HTR-8/SVneo (cell line): Measurements from ENCODE around the gene TNFSF13.

Source experiments
- DNase-seq: peaks from one replicate; pipeline ENCODE4 v3.0.0; 2011; ENCODE audit warnings: low spot score, mixed read lengths; ENCODE audit not compliant: insufficient read length
- FAIRE-seq: peaks from 2 replicates; lab custom pipeline; 2011; peaks lifted over from hg19 to GRCh38; lab: Jason Lieb, UNC

TNFSF13 gene

DNA sequence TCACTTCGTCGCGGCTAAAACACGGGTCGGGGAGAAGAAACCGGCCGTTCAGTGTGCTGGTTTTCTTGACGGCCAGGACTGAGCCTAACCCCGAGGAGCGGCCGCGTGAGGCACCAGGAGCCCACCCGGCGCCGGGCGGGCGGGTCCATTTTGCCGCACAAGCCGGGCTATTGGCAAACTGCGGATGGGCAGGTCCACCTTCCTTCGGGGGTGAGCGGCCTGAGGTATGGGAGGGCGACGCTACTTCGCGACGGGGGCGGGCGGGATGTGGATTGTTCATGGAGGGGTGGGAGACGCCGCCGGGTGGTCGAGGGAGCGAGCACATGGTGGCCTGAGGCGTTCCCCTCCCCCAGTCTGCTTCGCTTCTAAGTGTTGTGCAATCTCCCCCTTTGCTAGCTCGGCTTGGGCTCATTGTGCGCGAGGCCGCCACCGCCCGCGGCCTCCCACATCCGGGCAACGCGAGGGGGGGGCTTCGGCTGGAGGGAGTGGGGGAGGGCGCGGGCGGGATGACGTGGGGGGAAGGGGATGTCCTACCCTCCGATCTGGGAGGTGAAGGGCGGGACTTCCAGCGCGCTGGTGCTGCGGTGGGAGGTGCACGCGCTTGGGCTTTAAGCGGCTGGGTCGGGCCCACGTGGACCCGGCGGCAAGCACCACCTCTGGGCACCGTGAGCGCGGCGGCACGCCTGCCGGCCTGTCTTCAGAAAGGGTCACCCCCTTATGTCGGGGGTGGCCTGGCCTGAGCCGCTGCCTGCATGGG is 15.0 kb downstream of the TNFSF13 start:
- peak; percentile 98 for FAIRE-seq
- DNase-seq: peak; percentile 87

- no peak for DNase-seq
- peak; percentile 67 for FAIRE-seq
Measured at GRCh38 chr17:7574176-7574953, 15.8 kb downstream of the TNFSF13 start.

DNA sequence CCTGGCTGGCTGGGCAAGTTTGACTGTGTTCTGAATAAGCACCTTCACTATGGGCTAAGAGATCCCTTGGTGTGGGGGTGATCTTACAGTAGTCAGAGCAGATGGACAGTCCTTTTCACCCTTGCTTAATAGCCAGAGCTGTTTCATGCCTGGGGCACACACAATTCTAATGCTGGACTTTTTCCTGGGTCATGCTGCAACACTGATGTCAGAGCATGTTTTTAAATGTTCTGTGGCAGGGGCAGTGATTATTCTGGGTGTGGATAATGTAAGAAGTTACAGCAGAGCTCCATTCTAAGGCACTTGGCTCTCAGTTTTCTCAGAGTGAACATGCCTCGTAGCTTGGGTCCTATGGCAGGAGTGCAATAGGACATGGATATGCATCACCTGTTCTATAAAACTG is 16.9 kb downstream of the TNFSF13 start:
- FAIRE-seq (no peak), DNase-seq (no peak)

GRCh38 chr17:7575959-7576358 is 17.4 kb downstream of the TNFSF13 start:
- FAIRE-seq: no peak

DNA sequence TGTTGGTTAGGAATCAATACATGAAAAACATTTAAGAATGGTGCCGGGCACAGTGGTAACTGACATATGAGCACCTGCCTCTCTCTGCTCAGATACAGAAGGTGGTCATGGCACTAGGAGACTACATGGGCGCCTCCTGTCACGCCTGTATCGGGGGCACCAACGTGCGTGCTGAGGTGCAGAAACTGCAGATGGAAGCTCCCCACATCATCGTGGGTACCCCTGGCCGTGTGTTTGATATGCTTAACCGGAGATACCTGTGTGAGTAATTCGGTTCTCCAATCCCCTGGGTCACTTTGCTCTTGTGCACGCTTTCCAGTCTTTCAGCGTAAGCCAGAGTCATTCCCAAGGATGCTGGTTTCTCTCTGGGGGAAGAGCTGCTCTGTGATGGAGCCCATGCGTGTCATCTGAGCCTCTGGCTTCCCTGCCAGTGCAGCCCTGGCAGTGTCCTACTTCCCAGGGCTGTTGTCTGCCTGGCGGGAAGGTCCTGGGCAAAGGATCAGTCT is 17.9 kb downstream of the TNFSF13 start:
- FAIRE-seq (no peak), DNase-seq (no peak)

More at GRCh38 chr17:7575959-7576358, 17.4 kb downstream of the TNFSF13 start:
- DNase-seq: no peak

DNA sequence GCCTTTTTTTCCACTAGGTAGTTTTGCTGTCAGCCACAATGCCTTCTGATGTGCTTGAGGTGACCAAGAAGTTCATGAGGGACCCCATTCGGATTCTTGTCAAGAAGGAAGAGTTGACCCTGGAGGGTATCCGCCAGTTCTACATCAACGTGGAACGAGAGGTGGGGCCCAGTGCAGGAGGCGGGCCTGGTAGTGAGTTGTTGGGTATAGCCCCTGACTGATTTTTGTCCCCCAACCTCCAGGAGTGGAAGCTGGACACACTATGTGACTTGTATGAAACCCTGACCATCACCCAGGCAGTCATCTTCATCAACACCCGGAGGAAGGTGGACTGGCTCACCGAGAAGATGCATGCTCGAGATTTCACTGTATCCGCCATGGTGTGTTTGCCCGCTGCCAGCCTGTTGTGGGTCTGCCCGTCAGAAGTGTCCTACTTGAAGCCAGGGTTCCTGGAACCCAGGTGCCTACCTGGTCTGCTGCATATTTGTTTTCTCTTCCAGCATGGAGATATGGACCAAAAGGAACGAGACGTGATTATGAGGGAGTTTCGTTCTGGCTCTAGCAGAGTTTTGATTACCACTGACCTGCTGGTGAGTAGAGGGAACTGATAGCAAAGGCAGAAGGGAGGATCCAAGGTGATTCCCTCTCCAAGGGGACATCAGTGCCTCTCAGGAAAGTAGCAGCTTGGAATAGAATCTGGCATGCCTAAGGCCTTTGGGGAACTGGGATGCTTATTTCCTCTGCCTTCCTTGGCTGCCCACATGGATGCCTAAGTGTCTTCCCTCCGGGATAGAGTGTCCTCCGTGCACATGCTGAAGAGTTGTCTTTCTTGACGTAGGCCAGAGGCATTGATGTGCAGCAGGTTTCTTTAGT is 19.0 kb downstream of the TNFSF13 start:
- FAIRE-seq (no peak), DNase-seq (no peak)

- FAIRE-seq (peak; percentile 36), DNase-seq (peak; percentile 83)
Measured at GRCh38 chr17:7579001-7579833, 20.7 kb downstream of the TNFSF13 start, which contains the start of gene CD68. CD68 (plus strand) TSS chr17:7579638; CDS start chr17:7579678, 40 bp downstream.

GRCh38 chr17:7579834-7580603 is 21.5 kb downstream of the TNFSF13 start:
- FAIRE-seq (no peak), DNase-seq (no peak)

DNA sequence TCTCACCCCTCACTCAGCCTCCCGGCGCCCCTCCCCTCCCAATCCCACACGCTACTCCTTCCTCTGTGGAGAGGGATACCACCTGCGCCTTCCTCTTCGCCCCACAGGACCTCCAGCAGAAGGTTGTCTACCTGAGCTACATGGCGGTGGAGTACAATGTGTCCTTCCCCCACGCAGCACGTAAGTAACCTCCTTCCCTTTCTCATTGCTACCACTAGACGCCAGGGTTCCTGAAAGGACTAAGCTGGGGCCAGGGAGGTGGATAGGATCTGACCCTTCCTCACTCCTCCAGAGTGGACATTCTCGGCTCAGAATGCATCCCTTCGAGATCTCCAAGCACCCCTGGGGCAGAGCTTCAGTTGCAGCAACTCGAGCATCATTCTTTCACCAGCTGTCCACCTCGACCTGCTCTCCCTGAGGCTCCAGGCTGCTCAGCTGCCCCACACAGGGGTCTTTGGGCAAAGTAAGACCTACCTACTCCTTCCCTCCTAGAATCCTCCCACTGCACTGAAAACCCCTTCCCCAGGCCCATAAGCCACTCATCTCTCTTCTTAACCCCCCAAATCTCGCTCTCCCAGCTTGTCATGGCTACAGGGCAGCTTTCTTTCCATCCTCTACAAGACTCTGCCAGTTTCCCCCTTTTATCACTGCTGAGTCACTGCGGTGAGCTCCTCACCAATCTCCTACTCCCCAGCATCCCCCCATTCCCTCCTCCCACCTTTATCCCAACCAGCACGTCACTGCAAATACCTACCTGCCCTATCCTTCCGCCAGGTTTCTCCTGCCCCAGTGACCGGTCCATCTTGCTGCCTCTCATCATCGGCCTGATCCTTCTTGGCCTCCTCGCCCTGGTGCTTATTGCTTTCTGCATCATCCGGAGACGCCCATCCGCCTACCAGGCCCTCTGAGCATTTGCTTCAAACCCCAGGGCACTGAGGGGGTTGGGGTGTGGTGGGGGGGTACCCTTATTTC is 22.3 kb downstream of the TNFSF13 start:
- no peak for FAIRE-seq
- no peak for DNase-seq

DNA sequence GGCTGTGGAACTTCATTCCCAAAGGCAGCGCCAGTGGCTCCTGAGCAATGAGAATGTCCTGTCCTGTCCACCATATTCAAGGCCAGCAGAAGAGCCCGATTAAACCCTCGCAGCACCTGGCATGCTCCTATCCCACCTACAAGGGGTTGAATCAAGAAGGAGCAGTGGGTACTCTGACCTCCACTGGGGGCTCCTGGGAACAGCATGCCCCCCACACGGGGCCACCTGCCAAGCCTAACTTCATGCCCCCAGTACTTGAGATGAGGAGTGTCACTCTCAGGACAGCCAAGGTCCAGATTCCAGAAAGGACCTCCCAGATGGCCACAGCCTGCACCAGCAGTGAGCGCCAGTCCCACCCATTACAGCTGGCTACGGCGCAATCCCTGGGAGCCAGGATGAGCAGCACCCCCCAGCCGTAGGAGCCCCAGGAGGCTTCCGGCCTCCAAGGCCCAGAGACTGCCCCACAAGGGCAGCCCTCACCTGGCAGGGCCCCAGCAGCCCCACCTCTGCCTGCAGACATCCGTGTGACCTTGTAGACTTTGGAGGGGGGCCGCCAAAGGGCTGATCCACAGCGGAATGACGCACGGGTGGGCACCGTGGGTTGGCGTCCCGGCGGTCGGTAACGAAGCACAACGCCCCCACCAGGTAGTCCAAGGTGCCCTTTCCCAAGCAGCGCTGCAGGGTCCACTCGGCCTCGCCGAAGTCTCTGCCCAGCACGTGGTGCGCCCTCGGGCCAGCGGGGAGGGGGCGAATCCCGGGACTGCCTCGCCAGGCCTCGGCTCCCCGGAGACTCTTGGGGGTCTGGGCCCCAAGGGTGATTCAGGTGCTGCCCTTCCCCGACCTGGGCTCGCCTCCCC is 24.1 kb downstream of the TNFSF13 start:
- FAIRE-seq (no peak), DNase-seq (no peak)

- DNase-seq (peak; percentile 96), FAIRE-seq (peak; percentile 97)
Measured at GRCh38 chr17:7583253-7584109, 24.9 kb downstream of the TNFSF13 start, which contains the start of gene MPDU1. MPDU1 (plus strand) TSS chr17:7583852; CDS start chr17:7583863, 11 bp downstream.

DNA sequence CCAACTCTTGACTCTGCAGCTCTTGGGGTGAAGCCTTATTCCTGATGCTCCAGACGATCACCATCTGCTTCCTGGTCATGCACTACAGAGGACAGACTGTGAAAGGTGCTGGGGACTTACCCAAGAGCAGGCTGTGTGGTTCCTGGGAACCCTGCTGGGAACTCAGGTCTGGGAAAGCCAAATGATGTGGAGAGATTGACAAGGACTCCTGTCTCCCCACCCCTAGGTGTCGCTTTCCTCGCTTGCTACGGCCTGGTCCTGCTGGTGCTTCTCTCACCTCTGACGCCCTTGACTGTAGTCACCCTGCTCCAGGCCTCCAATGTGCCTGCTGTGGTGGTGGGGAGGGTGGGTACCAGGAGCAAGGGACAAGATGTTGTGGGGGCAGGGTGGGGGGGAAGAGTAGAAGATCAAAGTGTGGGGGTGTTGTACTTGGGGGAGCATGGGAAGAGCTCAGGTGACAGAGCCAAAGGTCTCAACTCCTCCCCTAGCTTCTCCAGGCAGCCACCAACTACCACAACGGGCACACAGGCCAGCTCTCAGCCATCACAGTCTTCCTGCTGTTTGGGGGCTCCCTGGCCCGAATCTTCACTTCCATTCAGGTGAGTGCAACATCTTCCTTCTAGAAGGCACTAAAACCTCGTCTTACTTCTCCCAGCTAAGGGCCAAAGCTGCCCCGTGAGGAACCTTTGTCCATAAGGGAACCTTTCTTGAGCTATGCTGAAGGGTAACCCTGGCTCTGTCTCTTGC is 28.3 kb downstream of the TNFSF13 start:
- FAIRE-seq (peak; percentile 44), DNase-seq (no peak)

DNA sequence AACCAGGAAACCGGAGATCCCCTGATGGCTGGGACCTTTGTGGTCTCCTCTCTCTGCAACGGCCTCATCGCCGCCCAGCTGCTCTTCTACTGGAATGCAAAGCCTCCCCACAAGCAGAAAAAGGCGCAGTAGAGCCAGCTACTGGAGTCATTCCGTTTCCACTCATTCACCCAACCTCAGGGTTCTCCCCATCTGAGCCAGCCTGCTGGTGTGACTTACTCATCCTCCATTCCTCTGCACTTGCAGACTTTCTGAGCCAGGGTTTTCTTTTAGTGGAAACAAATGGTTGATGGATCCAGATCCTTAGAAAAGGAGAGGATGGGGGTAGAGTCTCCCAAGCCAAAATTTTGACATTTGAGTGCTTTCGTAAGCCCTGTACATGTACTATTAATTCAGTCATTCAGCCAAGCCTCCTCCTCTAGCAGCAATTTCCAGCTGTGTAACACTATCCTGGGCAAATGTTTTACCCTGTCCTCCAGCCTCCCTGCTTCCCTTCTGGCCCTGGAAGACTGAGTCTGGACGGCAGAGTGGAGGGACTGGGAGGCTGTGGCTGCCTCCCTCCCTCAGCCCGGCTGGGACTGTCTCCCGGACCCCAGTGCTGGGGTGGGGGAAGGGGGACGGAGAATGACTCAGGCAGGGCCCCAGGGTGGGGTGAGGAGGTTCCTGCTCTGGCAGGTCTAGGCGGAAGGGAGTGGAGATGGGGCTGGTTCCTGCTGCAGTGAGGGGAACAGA is 29.0 kb downstream of the TNFSF13 start:
- peak; percentile 26 for FAIRE-seq

GRCh38 chr17:7588553-7589203 is 30.1 kb downstream of the TNFSF13 start:
- no peak for FAIRE-seq
- no peak for DNase-seq

More for the DNA sequence above, 29.0 kb downstream of the TNFSF13 start:
- no peak for DNase-seq
